ENCODE results near the gene GAL3ST2.

DNA sequence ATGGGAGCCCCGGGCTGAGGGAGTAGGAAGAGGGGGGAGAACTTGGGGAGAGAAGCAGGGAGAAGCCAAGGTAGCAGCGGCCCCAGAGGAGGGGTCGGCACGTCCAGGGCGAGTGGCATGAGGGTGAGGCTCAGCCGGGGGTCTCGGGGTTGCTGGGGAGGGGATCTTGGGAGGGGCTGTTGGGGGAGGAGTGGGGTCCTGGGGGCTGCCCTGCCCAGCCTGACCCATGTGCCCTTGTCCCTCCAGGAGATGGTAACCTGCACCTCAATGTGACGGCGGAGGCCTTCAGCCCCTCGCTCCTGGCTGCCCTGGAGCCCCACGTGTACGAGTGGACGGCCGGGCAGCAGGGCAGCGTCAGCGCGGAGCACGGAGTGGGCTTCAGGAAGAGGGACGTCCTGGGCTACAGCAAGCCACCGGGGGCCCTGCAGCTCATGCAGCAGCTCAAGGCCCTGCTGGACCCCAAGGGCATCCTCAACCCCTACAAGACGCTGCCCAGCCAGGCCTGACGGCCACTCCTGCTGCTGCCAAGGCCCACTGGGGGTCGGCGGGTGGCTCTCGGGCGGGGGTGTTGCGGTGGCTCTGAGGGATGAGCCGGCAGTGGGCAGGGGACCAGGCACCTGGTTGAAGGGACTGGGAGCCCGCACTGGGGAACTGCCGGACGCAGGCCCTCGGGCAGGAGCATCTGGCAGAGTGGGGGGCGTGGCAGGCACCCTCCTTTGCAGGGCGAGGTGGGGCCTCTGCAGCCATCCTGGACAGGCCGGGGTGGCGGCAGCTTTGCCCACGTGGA is 9.0 kb upstream of the GAL3ST2 start:
- TF ChIP-seq, protein P1, sequence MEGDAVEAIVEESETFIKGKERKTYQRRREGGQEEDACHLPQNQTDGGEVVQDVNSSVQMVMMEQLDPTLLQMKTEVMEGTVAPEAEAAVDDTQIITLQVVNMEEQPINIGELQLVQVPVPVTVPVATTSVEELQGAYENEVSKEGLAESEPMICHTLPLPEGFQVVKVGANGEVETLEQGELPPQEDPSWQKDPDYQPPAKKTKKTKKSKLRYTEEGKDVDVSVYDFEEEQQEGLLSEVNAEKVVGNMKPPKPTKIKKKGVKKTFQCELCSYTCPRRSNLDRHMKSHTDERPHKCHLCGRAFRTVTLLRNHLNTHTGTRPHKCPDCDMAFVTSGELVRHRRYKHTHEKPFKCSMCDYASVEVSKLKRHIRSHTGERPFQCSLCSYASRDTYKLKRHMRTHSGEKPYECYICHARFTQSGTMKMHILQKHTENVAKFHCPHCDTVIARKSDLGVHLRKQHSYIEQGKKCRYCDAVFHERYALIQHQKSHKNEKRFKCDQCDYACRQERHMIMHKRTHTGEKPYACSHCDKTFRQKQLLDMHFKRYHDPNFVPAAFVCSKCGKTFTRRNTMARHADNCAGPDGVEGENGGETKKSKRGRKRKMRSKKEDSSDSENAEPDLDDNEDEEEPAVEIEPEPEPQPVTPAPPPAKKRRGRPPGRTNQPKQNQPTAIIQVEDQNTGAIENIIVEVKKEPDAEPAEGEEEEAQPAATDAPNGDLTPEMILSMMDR (IDR thresholded peaks at IDR 0.05; ENCODE audit: insufficient read depth, low read length, poor library complexity, severe bottlenecking): no peak
- TF ChIP-seq EZH2phosphoT487 (conservative IDR thresholded peaks at IDR 0.05; ENCODE audit: low read length): no peak

Measured in SU-DHL-6 (cell line).